HG03159 (cell line): ENCODE measurements around the gene MAS1L.

Experiments used
- ATAC-seq: cut with Tn5 transposase; IDR thresholded peaks from one replicate; pipeline ENCODE4 v1.9.1; 2021; ENCODE audit warnings: mild to moderate bottlenecking, moderate library complexity; ENCODE audit not compliant: unreplicated experiment

MAS1L gene

GRCh38 chr6:29487660-29488059 lies at the start of gene MAS1L:
TSS of gene MAS1L (minus strand) at chr6:29487956. CDS start at chr6:29487902, 54 bp downstream.
- ATAC-seq: no peak

GRCh38 chr6:29532320-29532951 lies 44.7 kb upstream of the MAS1L start:
- no peak for ATAC-seq

- ATAC-seq: no peak
Observed at GRCh38 chr6:29531668-29532067, 43.9 kb upstream of the MAS1L start.

- ATAC-seq: no peak
Observed at GRCh38 chr6:29530671-29531310, 43.0 kb upstream of the MAS1L start.

- ATAC-seq: no peak
Observed at GRCh38 chr6:29529956-29530355, 42.2 kb upstream of the MAS1L start.

- ATAC-seq: no peak
Observed at GRCh38 chr6:29528988-29529560, 41.3 kb upstream of the MAS1L start.

GRCh38 chr6:29528300-29528931 lies 40.7 kb upstream of the MAS1L start:
- ATAC-seq: no peak

GRCh38 chr6:29527564-29527963 lies 39.8 kb upstream of the MAS1L start:
- no peak for ATAC-seq

- no peak for ATAC-seq
Observed at GRCh38 chr6:29527126-29527525, 39.4 kb upstream of the MAS1L start.

- ATAC-seq: no peak
Observed at GRCh38 chr6:29525311-29525639, 37.5 kb upstream of the MAS1L start.

GRCh38 chr6:29524444-29525310 lies 36.9 kb upstream of the MAS1L start:
- no peak for ATAC-seq

- no peak for ATAC-seq
Observed at GRCh38 chr6:29524044-29524443, 36.3 kb upstream of the MAS1L start.

- ATAC-seq: no peak
Observed at GRCh38 chr6:29522227-29522626, 34.5 kb upstream of the MAS1L start.

- no peak for ATAC-seq
Observed at GRCh38 chr6:29521006-29521680, 33.4 kb upstream of the MAS1L start.

GRCh38 chr6:29520232-29520631 lies 32.5 kb upstream of the MAS1L start:
- ATAC-seq: no peak

GRCh38 chr6:29519291-29520010 lies 31.7 kb upstream of the MAS1L start:
- no peak for ATAC-seq

- no peak for ATAC-seq
Observed at GRCh38 chr6:29517728-29518440, 30.1 kb upstream of the MAS1L start.

- no peak for ATAC-seq
Observed at GRCh38 chr6:29517245-29517644, 29.5 kb upstream of the MAS1L start.

GRCh38 chr6:29516108-29516507 lies 28.4 kb upstream of the MAS1L start:
- no peak for ATAC-seq
